ENCODE results near the gene C1QB.

GRCh38 chr1:22689505-22689904 lies 36.5 kb downstream of the C1QB start:
- no peak for TF ChIP-seq CTCF (IDR thresholded peaks at IDR 0.05)
- no peak for TF ChIP-seq POLR2A (IDR thresholded peaks at IDR 0.05)

Data from right lobe of liver (tissue), 4 donors.